HG03571 (cell line): ENCODE data around the gene MLLT6.

Source experiments
- ATAC-seq: cut with Tn5 transposase; IDR thresholded peaks from one replicate; pipeline ENCODE4 v1.9.1; 2021; ENCODE audit not compliant: unreplicated experiment

MLLT6 gene

DNA sequence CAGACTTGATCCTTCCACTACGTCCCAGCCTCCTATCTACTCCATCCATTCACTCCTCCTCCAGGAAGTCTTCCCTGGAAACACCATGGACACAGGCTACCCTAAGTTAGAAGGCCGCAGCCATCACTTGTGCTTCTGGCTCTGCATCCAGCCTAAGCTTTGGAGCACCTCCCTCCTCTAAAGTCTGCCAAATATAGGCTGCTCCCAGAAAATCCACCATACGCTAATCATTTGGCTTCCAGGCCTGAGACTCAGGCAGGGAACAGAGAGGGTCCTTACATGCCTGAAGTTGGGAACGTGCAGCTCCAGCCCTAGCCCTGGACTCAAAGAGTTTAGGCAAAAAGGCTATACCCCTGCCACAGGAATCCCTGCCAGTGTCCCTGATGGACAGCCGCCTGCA is 36.4 kb downstream of the MLLT6 start:
- ATAC-seq: no peak

DNA sequence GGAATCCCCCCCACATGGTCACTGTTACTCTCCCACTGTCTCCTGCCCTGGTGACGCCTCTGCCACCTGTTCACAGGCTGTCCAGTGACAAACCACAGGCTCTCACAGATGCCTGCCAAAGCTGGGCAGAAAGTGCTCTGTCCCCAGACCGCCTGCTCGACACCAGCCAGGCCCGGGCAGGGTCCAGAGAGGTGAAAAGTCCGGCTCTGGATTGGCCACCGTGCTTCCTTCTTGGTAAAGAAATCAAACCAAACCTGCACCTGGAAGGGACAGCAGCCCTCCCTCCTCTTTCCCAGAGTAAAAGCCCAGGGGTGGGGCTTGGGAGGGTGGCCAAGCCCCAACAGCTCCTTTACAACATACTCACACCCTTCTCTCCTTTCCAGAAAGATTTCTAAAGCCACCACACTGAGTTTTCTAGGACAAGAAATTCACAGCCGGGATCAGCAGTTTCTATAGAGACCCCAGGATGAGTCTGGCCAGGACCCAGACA is 36.9 kb downstream of the MLLT6 start:
- no peak for ATAC-seq

DNA sequence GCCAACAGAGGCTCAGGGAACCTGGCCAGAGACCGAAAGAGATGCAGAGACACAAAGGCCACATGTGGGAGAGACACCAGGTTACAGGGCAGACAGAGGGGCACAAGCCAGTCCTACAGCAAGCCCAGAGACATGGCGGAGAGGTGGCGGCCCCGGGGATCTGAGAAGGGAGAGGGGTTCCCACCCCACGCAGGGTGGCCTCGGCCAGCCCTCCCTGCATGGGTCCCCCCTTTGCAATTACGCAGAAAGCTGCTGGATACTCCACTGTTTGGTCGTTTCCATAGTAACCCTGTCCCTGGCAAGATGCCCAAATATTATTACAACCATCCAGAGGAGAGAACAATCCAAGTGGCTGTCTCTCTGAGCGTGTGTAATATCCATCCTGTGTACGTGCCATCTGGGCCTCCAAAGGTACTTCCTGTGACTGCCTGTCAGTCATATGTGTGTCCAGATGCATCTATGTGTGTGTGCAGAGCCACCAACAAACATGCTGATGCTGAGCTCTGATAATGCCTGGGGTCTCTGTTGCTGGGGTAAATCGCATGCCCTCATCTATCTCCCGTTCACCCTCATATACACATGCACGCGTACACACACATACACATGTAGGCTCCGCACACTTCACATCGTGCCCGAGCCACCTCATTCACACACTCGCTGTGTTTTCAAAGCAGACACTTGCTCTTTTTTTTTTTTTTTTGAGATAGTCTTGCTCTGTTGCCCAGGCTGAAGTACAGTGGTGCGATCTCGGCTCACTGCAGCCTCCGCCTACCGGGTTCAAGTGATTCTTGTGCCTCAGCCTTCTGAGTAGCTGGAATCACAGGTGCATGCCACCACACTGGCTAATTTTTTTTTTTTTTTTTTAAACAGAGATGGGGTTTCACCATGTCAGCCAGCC is 37.6 kb downstream of the MLLT6 start:
- ATAC-seq: no peak

DNA sequence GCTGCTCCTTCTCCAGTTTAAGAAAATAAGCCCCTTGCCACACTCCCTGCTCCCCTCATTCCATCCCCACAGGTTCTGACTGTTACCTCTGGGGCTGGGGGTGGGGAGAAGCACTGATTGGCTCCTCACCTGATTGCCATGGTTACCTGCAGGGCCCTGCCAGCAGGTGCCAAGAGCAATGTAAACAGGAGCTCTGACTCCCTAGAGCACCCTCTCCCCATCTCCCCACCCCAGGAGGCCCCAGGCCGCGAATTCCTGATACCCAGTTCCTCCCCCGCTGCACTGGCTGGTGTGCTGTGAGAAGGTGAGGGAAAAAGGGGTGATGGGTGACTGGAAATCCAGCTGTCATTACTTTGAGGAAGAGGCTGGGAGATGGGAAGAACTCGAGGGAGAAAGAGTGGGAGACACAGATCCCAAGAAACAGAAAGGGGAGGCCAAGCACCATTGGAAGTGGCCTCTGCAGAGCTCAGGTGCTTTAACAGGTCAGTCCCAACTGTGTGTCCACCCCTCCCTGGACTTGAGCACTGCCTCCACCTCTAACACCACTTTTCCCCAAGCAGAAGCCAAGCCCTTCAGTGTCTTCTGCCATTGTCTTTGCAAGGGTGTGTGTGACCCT is 38.6 kb downstream of the MLLT6 start:
- ATAC-seq: no peak

DNA sequence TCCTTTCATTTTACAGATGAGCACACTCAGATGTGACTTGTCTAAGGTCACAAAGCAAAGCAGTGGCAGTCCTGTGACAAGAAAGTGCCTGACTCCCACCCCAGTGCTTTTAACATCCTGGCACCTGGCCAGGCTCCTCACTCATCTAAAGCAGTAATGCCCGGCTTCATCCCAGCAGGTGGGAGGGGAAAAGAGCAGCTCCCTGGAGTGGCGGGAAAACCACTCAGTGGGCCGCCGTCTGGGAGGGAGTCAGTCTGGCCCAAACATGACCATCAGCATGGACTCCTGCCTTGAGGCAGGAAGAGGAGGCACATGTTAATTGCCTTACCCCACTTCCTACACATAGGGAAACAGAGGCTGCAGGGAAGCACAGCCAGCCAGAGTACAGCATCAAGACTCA is 40.5 kb downstream of the MLLT6 start:
- no peak for ATAC-seq

DNA sequence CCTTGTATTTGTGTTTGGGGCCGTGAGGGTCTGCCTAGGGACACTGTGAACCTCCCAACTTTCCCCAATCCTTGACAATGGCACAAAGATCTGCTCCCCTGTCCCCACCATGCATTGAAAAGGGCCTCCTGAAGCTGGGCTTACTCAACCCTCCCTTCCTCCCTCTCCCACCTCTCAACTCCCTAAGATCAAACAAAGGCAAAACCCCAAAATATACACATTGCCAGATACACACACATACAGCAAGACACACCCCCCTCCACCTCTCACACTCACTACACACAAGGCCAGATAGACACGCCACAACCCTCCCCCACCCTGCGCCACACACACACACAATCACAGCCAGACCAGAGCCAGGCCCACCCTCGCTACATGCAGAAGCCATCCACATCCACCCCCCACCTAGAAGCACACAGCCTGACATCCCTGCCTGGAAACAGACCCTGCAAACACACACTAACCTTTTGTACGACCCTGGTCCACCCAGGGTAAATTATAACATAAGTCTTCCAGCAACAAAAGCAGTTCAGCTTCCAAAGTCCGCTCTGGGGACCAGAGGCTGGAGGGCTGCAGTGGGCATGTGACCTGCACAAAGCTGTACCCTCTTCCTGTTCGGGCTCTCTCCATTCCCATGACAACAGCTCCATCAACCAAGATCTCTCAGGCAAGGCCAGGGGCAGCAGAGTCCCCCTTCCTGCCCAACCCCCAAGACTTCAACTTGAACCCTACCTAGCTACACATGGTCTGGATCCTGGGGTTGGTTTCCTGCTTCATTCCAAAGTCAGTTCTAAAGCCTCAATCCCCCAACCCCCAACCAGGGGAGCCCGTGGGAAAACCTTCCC is 41.2 kb downstream of the MLLT6 start:
- ATAC-seq: no peak

DNA sequence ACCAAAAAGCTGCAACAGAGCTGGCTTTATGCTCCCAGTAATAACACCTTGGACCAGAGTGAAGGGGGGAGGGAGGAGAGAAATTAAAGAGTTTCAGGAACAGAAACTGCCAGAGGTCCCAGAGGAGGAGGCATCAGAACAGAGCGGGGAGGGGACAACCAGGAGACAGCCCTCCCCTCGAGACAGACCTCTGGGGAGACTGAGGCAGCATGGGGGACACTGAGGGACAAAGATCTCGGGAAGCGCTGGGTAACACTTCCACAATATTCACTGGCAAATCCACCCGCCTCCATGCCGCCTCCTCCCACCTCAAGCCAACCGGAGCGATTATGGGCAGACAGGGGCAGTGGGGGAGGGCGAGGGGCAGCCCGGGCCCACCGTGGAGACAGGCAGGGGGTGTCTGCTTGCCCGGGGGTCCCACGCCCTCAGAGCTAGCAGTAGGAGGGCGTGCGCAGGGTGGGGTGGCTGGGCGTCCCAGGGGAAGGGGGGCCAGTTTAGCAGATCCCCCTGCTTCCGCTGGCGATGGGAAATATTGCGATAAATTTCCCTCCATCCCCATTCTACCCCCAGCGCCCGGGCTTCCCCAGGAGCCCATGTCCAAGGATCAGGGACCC is 41.9 kb downstream of the MLLT6 start:
- ATAC-seq: no peak

DNA sequence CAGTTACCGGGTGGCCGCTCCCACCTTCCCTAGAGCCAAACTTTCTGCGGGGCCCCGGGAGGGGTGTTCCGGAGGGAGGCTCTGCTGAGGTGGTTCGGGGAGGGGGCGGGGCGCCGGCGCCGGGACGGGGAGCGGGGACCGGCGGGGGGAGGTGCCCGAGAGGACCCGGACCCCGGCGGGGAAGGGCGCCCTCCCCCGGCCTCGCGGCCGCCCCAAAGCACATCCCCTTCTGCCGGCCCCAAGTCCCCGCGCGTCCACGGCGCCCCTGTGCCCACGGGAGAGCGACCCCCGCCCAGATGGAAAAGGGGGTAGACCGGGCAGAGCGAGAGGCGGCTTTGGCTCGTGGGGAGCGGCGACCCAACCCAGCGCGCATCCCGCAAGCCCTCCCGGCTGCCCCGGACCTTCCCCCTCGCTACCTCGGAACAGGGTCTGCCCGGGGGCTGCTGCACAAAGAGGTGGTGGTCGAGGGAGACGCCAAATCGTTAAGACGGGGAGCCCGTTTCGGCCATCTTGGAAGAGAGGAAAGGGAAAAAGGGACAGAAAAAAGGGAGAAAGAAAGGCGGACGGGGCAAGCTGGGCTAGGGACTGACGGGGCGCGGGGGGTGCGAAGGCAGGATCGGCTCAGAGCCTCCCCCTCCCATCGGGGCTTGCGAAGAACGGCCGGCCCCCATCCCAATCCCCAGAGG is 42.5 kb downstream of the MLLT6 start:
- ATAC-seq: no peak

DNA sequence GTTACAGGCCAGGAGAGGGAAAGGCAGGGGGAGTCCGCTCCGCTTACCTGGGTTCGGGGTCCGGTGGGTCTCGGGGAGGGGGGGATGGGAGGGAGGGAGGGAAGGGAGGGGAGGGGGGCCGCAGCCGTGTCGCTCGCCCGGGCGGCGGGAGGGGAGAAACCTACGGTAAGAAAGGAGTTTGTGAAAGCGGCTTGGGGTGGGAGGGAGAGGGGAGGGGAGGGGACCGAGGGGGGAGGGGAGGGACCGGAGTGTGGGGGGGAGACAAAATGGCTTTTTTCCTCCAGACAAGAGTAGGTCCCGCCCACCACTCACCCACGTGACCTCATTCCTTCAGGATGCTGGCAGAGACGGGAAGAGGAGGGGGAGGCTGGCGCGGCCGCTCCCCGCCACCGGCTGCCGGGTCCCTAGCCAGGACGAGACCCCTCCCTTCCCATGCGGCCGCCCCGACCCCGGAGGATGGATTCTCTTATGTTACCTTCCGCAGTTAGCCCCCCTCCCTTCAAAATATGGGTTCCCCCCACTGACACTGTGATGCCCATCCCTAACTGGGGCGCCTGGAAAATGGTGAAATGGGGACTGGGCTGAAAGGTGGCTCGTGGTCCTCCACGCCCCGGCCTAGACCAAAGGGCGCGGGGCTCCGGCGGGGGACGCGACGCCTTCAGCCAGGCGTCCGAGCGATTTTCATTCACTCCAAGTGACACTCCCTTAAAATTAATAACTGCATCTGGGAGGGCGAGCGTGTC is 43.2 kb downstream of the MLLT6 start, which contains the start of gene PCGF2:
Gene PCGF2 (minus strand): TSS at position 188 of the 743 bp plus-strand sequence. CDS start 7,934 bp downstream, outside the sequence.
- ATAC-seq: no peak

DNA sequence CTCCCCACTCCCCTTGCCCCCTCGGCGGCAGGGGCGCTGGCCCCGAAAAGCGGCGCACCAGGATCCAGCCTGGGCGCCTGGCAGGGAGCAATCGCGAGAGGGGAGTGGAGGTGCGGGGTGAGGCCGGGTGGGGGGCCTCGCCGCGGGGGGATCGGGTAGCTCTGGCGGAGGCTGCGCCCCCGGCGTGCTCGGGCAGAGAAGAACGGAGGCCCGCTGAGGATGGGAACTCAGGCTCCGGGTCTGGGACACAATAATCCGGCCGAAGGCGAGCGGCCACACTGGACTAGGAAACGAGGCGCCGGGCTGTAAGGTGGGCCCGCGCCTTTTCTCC is 43.8 kb downstream of the MLLT6 start:
- no peak for ATAC-seq

DNA sequence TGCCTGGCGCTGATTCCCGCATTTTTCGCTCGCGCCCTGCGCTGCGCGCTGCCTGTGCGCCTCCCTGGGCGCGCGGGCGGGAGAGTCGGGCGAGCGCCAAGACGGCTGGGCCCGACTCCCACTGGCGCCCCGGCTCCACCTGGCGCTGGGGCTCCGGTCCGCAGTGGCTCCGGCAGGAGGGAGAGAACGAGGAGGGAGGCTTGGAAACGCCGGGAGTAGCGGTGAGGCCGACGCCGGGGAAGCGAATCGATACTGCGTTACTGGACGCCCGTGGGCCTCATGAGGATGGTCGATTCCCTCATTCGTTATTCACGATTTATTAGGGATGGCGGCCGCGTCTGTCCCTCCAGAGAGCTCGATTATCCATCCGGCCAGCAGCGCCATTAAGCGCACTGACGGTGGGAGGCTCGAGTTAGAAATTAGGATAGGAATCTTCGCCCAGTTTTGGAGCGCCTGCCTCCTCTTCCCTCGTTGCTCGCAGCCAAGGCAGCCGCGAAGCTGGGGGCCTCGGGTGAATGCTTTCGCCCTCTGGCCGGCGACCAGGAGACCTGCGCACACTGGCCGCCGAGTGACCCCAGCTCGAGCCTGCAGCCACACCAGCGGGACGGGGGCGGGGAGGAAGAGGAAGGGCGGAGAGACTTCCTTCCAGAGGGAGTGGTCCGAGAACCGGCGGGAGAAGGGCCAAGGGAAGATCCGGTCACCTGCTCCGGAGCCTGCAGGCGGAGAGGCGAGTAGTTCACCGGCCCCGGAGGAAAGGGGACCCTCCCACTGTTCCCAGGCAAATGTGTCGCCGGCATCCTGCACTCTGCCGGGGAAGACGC is 44.4 kb downstream of the MLLT6 start:
- ATAC-seq: no peak

DNA sequence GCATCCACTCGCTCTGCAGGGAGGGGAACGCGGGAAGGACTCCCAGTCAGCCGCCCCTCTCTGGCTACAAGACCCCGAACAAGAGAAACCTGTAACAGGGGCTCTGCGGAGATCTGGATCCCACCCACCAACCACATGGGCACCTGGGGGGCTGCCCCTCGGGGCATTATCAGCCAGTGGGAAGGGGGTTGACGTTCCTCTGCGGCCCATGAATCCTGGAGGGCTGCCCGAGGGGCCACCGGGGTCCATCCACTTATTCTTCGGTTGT is 44.9 kb downstream of the MLLT6 start:
- ATAC-seq: no peak

DNA sequence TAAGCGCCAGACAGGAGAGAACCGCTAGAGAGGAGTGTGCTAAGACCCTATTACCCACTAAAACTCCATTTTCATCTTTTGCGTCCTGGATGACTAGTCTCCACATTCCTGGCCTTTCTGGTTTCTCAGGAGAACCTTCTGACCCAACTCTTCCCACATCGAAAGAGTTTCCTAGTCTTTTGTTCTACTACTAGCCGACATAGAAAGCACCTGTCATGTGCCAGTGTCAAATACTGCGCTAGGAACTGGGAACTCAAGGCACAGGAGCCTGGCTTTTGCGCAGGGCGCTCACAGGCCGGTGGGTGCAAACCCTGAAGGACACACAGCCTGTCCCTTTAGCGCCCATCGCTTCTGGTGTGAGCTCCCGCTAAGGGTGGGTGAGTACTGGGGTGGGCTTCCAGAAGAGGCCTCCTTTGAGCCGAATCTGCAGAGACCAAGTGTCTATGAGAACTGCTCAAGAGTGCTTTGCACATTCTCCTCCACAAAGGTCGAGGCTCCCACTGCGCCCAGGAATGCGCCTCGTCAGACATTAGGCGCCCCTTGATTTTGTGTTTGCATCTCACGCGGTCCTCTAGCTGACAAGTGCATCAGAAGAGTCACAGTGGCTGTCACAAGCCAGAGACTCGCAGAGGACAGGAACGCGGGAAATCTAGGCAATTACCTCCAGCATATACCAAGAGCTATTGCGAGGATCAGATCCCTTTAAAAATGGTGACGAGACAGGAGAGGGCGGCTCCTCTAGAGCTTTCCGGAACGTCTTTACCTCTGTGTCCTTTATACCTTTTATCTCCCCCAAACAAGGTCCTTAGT is 45.4 kb downstream of the MLLT6 start:
- ATAC-seq: no peak

DNA sequence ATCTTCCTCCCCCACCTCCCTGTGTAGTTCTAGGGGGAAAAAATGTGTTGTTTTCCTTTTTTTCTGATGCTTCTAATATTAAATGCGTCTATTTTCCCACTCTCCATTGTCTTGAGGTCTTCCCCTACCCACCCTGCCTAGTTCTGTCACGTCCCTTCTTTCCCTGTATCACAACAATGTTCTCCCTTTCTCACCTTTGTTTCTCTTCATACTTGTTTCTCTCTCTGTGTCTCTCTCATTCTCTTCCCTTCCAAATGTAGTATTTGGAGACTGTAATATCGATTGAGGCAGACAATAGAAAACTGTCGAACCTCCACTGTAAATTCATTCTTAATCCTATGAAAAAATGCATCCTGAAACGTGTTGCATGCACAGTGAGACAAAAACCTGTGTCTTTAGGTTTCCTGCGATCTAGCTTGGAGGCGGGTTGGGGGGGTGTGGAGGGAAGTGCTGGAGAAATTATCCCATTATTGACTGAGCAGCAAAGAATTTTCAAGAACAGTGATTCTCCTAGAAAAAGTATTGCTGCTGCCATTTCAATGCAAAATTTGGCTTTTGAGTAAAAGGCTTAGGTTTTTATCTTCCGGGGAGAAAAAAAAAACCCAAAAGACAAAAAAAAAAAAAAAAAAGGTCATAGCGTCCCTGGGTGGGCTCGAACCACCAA is 46.2 kb downstream of the MLLT6 start:
- no peak for ATAC-seq

DNA sequence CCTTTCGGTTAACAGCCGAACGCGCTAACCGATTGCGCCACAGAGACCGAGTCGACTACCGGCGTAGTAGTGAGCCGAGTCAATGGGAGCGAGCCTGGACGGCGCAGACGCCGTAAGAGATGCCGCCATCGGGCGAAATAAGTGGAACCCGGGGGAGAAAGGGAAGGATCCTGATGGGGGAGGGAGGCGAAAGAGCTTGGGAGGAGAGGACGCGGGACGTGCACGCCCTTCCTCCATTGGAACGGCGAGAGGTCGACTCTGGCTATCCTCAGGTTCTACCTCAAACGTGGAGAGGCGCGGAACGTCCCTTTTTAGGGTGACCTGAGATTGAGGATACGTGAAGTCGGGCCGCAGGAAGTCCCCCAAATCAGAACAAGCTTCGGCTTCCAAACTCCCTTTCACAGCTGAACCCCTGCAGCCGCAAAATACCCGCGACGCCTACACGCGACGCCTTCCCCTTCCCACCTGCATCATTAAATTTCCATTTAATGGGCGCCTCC is 46.8 kb downstream of the MLLT6 start:
- ATAC-seq: peak; percentile 27

DNA sequence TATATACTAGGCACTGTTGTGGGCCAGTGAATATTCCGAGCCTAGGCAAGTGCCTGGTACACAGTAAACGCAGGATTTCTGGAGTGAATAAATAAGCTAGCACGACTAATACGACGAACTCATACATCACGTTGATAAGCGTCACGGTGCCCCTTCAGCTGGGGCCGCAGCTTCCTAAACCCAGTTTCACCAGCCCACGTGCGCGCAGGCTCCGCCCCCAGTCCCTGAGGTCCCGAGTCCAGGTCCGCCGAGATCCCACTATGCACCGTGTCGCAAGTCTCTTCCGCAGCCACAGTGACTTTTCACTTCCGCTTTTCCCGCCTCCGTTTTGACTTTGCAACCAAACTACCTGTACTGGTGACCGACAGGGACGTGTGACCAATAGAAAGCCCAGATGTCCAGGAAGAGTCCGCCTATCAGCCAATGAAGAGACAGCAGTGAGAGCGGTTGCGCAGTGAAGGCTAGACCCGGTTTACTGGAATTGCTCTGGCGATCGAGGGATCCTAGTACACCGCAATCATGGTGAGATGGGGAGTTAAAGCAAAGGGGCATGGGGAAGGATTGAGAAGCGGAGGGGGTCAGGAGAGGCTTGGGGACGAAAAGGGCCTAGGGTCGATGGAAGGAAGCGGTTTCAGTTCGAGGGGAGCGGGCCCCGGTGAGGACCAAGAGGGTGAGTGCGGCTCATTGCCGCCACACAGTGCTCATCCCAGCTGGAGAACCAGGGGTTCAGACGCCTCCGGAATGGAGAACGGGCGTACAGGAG is 47.4 kb downstream of the MLLT6 start, which contains the start of gene PSMB3:
Gene PSMB3 (plus strand): TSS at position 434 of the 763 bp plus-strand sequence. CDS start 86 bp downstream, at position 520.
- ATAC-seq: peak; percentile 76

DNA sequence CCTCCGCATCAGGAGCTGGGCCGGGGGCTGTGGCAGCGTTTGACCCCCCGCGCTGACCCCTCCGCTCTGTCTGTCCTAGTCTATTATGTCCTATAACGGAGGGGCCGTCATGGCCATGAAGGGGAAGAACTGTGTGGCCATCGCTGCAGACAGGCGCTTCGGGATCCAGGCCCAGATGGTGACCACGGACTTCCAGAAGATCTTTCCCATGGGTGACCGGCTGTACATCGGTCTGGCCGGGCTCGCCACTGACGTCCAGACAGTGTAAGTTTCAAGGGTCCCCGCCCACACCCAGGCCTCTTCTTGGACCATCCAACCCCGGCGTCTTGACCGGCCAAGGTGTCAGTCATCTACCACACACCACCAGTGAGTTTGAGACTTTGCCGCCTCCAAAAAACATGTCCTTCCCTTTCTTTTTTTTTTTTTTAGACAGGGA is 48.0 kb downstream of the MLLT6 start:
- ATAC-seq: no peak
